ENCODE data around the gene DEPP1.

DNA sequence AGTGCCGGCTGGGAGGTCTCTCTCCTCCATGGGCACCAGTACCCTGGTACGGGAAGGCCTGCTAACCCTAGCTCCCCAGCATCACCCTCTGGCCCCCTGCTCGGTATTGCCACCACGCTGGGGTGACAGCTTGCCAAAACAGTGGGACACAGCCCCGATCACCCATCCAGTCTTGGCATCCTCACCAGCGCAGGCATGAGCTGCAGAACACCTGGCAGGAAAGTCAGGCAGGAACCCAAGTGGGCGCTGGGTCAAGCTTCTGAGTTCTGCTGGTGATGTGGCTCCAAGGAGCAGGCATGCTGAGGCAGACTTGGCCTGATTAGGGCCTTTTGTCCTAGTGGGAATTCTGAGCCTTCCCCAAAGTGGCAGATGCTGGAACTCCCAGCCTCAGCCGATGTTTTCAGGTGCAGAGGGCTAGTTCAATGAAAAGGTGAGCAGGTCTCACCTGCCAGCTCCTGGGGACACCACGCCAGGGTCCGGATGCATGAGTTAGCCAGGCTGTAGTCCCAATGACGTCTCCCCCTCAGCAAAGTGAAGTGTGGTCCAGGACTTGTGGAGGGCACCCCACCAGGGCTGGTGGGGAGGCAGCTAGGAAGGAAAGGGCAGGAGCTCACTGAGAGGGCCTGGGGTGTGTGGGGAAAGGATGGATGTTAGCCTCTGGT lies 13.6 kb upstream of the DEPP1 start:
- TF ChIP-seq, protein P1, sequence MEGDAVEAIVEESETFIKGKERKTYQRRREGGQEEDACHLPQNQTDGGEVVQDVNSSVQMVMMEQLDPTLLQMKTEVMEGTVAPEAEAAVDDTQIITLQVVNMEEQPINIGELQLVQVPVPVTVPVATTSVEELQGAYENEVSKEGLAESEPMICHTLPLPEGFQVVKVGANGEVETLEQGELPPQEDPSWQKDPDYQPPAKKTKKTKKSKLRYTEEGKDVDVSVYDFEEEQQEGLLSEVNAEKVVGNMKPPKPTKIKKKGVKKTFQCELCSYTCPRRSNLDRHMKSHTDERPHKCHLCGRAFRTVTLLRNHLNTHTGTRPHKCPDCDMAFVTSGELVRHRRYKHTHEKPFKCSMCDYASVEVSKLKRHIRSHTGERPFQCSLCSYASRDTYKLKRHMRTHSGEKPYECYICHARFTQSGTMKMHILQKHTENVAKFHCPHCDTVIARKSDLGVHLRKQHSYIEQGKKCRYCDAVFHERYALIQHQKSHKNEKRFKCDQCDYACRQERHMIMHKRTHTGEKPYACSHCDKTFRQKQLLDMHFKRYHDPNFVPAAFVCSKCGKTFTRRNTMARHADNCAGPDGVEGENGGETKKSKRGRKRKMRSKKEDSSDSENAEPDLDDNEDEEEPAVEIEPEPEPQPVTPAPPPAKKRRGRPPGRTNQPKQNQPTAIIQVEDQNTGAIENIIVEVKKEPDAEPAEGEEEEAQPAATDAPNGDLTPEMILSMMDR (IDR thresholded peaks at IDR 0.05; ENCODE audit: insufficient read depth, low read length, poor library complexity, severe bottlenecking), result no peak
- TF ChIP-seq EZH2phosphoT487 (conservative IDR thresholded peaks at IDR 0.05; ENCODE audit: low read length), result no peak

All from SU-DHL-6 (cell line).